IPS DF 4.7 (cell line): ENCODE results near the gene DPCD.

Experiments used
- DNase-seq: peaks from one replicate; pipeline ENCODE4 v3.0.0-alpha.2; 2013; ENCODE audit warnings: low spot score; ENCODE audit errors: extremely low read depth

The DPCD gene

GRCh38 chr10:101567165-101568006, 20.7 kb upstream of the DPCD start:
- DNase-seq = no peak

- DNase-seq = no peak
Observed at GRCh38 chr10:101568054-101568745, 19.9 kb upstream of the DPCD start.

DNA sequence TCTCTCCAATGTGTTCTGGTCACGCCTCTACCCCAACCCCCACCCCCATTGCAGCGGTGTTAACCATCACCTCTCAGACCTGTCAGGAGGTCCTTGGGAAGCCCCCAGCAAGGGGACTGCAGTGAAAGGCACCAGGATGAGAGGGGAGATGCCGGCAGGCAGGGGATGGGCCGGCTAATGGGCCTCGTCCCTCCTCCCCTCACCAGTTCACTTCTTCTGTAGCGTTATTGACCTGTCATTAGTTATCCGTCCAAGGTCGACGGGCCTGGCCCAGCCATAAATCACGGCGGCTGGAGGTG, 18.8 kb upstream of the DPCD start:
- no peak for DNase-seq

GRCh38 chr10:101569622-101570427, 18.3 kb upstream of the DPCD start:
- no peak for DNase-seq

DNA sequence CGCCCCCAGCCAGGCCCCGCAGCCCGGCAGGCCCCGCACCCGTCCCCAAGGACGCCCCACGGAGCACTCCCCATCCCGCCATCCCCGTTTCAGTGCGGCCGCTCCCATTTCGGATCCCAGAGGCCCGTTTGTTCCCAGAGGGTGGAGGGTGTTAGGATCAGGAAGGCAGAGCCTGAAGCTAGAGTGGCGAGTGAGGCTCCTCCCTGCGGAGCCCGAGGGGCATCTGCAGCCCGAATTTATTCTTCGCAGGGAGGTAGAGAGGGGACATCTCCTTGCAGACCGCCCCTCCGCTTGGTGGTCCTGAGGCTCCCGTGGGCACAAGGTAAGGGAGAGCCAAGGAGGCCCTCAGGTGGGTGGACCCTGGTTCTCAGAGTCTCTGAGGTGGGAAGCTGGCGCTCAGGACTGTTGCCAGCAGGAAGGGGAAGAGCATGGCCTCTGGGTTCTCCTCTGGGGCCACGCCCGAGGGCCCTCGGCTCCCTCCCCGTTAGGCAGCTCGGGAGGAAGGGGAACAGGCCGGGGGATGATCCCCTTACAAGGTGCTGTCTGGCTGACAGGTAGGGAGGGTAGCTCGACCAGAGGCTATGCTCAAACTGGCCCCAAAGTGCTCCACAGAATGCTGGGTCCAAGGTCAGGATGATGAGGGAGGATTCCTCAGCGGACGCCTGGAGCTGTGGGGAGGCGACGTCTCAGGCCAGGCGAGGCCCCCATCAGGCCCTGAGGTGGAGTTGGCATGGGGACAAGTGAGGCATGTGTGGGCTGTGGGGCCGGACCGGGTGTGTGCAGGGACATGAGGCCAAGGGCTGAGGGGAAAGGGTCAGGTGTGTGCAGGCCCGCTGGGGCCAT, 17.5 kb upstream of the DPCD start:
- DNase-seq = no peak

DNA sequence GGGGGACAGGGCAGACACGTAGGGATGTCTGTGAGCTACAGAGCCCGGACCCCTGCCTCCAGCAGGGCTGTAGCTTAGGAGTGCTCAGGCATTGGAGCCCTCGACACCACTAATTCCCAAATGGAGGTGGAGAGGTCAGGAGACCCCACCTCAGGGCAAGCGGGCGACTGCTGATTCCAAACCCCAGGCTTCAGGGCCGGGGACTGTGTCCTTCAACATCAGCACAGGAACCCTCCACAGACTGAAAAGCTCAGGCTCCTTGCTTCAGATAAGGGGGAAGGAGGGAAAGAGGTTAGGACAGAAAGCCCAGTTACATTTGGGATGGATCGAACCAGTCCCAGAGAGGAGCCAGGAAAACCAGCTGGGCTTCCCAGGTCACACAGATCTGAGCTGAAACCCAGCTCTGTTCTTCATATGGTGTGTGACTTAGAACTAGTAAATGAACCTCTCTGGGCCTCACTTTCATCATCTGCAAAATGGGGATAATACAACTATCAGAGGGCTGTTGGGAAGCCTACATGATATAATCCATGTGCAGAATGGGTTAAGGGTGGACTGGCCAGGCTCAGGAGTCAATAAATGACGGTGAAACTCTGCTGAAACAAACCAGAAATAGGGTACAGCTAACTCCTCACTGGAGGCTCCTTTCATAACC, 16.7 kb upstream of the DPCD start:
- DNase-seq = no peak

- no peak for DNase-seq
Observed at GRCh38 chr10:101572126-101572525, 16.0 kb upstream of the DPCD start.

- DNase-seq = no peak
Observed at GRCh38 chr10:101572785-101573184, 15.3 kb upstream of the DPCD start.

DNA sequence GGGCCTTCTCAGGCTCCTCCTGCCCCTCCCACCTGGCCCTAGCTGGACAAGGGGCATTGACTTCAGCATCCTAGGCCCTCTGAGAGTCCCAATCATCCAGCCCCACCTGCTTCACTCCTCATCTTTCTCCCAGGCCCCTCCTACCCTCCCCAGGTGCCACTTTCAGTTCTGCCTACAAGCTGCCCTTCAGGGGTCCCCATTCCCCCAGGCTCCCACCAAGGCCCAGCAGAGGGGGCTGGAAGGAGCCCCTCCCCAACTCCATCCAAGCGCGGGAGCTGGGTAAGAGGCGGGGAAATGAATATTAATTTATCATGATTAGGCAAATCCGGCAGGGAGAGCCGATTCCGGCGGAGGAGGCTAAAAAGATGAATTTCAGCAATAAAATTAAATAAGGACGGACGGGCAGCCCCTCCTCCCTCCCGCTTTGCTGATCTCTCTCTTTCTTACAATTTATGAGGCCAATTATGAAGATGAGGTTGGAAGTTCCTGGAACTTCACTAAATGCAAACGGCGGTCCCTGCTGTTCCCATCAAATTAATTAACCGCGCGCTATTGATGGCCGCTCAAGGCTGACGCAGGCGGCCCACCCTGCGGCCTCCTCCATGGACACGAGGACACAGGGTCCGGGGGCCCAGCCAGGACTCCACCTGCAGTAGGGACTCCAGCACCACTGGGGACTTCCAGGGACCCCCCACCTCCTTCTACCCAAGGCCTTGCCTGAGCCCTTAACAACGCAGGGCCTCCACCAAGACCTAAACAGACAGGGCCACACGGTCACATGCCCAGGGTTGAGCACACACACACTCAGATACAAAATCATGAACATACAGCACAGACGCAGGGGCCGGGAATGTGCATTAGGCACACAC, 14.0 kb upstream of the DPCD start:
- DNase-seq = no peak

DNA sequence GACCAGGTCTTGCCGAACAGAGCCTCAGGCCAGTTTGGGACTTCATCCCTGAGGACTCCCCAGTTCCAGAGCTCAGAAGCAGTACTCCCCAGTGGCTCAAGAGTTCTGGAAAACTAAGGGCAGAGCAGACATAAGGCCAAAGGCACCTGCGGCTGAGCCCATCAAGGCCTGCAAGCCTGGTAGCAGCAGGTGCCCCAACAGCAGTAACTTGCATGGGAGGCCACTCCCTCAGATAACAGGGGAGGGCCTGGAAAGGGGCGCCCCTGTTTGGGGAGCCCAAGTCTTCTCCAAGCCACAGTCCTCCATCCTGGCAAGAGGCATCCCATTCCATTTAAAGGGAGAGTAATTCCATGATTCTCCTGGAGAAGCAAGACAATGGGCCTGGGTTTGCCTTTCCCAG, 13.0 kb upstream of the DPCD start:
- DNase-seq = no peak

GRCh38 chr10:101575580-101576210, 12.4 kb upstream of the DPCD start:
- no peak for DNase-seq

DNA sequence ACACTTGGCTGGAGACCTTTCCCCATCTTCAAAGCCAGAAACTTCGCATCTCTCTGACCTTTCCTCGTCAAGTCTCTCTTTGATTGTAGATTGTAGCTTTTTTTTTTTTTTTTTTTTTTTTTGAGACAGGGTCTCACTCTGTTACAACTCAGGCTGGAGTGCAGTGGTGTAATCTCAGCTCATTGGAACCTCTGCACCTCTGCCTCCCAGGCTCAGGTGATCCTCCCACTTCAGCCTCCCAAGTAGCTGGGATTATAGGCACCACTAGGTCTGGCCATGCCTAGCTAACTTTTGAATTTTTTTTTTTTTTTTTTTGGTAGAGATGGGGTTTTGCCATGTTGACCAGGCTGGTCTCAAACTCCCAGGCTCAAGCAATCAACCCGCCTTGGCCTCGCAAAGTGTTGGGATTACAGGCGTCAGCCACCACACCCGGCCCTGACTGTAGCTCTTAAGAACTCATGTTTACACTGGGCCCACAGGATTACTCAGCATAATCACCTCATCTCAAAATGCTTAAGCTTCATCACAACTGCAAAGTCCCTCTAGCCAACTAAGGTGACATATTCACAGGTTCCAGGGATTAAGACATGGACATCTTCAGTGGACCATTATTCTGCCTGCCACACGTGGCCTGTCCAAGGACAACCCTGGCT, 11.8 kb upstream of the DPCD start:
- DNase-seq = no peak

DNA sequence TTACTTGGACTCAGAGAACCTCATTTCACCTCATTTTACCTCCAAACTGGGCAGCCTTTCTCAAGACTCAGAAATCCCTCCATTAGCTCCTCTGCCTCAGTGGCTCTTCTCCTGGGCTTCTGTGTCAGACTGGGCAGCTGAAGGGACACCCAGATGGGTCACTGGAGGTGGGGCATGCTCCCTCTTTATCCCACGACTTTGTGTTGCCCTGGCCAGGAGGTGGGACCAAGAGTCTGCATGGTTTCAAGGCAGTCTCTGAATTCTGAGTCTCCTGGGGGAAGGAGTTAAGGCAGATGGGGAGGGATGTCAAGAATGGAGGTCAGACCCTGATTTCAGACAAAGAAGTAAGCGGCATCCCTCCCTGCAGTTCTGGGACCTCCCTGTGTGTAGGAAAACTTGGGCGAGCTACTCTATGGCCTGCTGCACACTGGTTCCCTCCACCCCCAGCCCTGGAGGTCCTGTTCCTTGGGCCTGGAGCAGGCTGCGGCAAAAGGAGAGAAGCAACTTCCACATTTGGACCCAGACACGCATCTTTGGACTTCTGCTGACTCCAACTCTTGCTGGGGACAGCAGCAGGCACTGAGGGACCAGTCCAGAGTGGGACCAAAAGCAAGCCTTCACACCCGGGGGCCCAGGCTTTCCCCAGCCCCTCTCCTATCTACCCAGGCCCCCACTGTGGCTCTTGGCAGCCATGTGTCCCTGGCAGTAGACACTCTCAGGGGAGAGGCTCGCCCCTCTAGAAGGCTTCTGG, 10.8 kb upstream of the DPCD start:
- DNase-seq = no peak

- no peak for DNase-seq
Observed at GRCh38 chr10:101578192-101578591, 9.9 kb upstream of the DPCD start.

GRCh38 chr10:101578803-101579515, 9.2 kb upstream of the DPCD start:
- DNase-seq = no peak

GRCh38 chr10:101579516-101579870, 8.6 kb upstream of the DPCD start:
- DNase-seq = no peak
